B cell (primary cell): ENCODE data around the gene POLK. TPM values are rescaled to one million over a fixed set of nuclear protein-coding genes. Genes with fewer than 3 reads are reported as not detected.
"Not testable (repeated sequence)": the region's sequence is repeated elsewhere in the genome, so short reads cannot be mapped to it uniquely, and the experiment has no call there.

Experiments used
- ATAC-seq: fragments of 200-7000 bp; cut with Tn5 transposase; one replicate; pipeline ENCODE4 v1.10.0; 2021; ENCODE audit warnings: low read depth, mild to moderate bottlenecking, moderate number of reproducible peaks, moderate library complexity
- CTCF ChIA-PET: fragments of 350-600 bp; sonication (Branson Sonifier 250); formaldehyde crosslinking; loops from one replicate; lab custom pipeline; 2021; ENCODE audit warnings: antibody characterized with exemption, inconsistent platforms; lab: Charles Lee
- POLR2A ChIA-PET: fragments of 350-600 bp; sonication (Branson Sonifier 250); formaldehyde crosslinking; loops from one replicate; lab custom pipeline; 2021; ENCODE audit warnings: antibody characterized with exemption; lab: Charles Lee
- DNase-seq: peaks from one replicate; pipeline ENCODE4 v3.0.0; 2013
- H2AFZ ChIP-seq: 2 replicates; pipeline ENCODE4 v1.6.1; 2012; ENCODE audit warnings: mild to moderate bottlenecking, low read depth, low read length; ENCODE audit not compliant: insufficient read depth, poor library complexity, severe bottlenecking
- H3K27ac ChIP-seq, 2 donors: 1 replicate in 1 of 2; 2 replicates in 1 of 2; pipeline ENCODE4 v1.5.1; 2012 to 2013; ENCODE audit warnings: low read length in 2 of 2, mild to moderate bottlenecking in 2 of 2, moderate library complexity in 1 of 2
- H3K27me3 ChIP-seq, 4 experiments: fragments of 200-600 bp in 1 of 4; sonication (generic) in 1 of 4; replicated peaks in 1 of 4; 1 replicate in 2 of 4; 2 replicates in 2 of 4; pipeline versions ENCODE4 v1.6.1 to v1.7.0; 2013 to 2016; ENCODE audit warnings: low read length in 3 of 4, mild to moderate bottlenecking in 2 of 4, mixed read lengths in 1 of 4, moderate library complexity in 1 of 4; ENCODE audit not compliant: insufficient read depth in 4 of 4, control insufficient read depth in 3 of 4; ENCODE audit errors: control extremely low read depth in 1 of 4
- H3K36me3 ChIP-seq, 2 experiments: replicated peaks in 1 of 2; 1 replicate in 1 of 2; 2 replicates in 1 of 2; pipeline versions ENCODE4 v1.6.1 to v1.7.1; 2013; ENCODE audit warnings: low read length in 1 of 2; ENCODE audit not compliant: insufficient read depth in 2 of 2, control insufficient read depth in 1 of 2; ENCODE audit errors: control extremely low read depth in 1 of 2, extremely low read depth in 1 of 2
- H3K4me1 ChIP-seq, 2 donors: fragments of 200-600 bp in 1 of 2; sonication (generic) in 1 of 2; 1 replicate in 1 of 2; 2 replicates in 1 of 2; pipeline versions ENCODE4 v1.5.1 to v1.6.1; 2013 to 2017; ENCODE audit warnings: low read length in 2 of 2; ENCODE audit not compliant: control insufficient read depth in 2 of 2, insufficient read depth in 2 of 2
- H3K4me2 ChIP-seq: replicated peaks from 2 replicates; pipeline ENCODE3; 2012; ENCODE audit warnings: mild to moderate bottlenecking, low read depth, low read length; ENCODE audit not compliant: poor library complexity, severe bottlenecking
- H3K4me3 ChIP-seq, 5 experiments: fragments of 200-600 bp in 1 of 5; sonication (generic) in 1 of 5; 1 replicate in 3 of 5; 2 replicates in 2 of 5; pipeline versions ENCODE4 v1.5.1 to v1.7.0; 2011 to 2016; ENCODE audit warnings: low read length in 4 of 5, mild to moderate bottlenecking in 4 of 5, low read depth in 2 of 5, control low read depth in 1 of 5, moderate library complexity in 1 of 5; ENCODE audit not compliant: insufficient read depth in 1 of 5; ENCODE audit errors: control extremely low read depth in 1 of 5, extremely low read depth in 1 of 5
- H3K79me2 ChIP-seq: fragments of 200-600 bp; sonication (generic); one replicate; pipeline ENCODE4 v1.6.0; 2016; ENCODE audit warnings: low read length; ENCODE audit not compliant: control insufficient read depth, insufficient read depth
- H3K9ac ChIP-seq: fragments of 200-600 bp; sonication (generic); 2 replicates; pipeline ENCODE4 v1.6.1; 2017; ENCODE audit warnings: mild to moderate bottlenecking, low read length, moderate library complexity
- H3K9me3 ChIP-seq, 3 donors: one replicate each; pipeline versions ENCODE4 v1.6.1 to v1.7.1; 2013; ENCODE audit warnings: low read length in 2 of 3; ENCODE audit not compliant: control insufficient read depth in 2 of 3, insufficient read depth in 1 of 3; ENCODE audit errors: control extremely low read depth in 1 of 3
- H4K20me1 ChIP-seq: 2 replicates; pipeline ENCODE4 v1.6.0; 2012; ENCODE audit warnings: mild to moderate bottlenecking, low read length; ENCODE audit not compliant: insufficient read depth, control insufficient read depth, poor library complexity, severe bottlenecking
- H3K27ac Mint-ChIP-seq: one replicate; pipeline ENCODE4 v1.8.0; 2021; ENCODE audit warnings: mixed read lengths
- H3K27me3 Mint-ChIP-seq: one replicate; pipeline ENCODE4 v1.8.0; 2021; ENCODE audit warnings: mixed read lengths
- H3K4me1 Mint-ChIP-seq: one replicate; pipeline ENCODE4 v1.8.0; 2021; ENCODE audit warnings: mixed read lengths
- H3K4me3 Mint-ChIP-seq: one replicate; pipeline ENCODE4 v1.8.0; 2021; ENCODE audit warnings: mixed read lengths
- H3K9me3 Mint-ChIP-seq: one replicate; pipeline ENCODE4 v1.8.0; 2022; ENCODE audit warnings: mixed read lengths; ENCODE audit not compliant: insufficient read depth
- CTCF ChIP-seq: fragments of 200-600 bp; IDR thresholded peaks from one replicate; pipeline ENCODE4 v1.8.0; 2022; ENCODE audit warnings: antibody characterized with exemption, mild to moderate bottlenecking
- EZH2 ChIP-seq: IDR thresholded peaks from 2 replicates; pipeline ENCODE4 v1.6.1; 2012; ENCODE audit warnings: borderline replicate concordance, low read depth, mild to moderate bottlenecking, moderate library complexity, low read length; ENCODE audit not compliant: insufficient read depth, poor library complexity, severe bottlenecking
- WGBS: methylation state at CpG from one replicate; pipeline ENCODE4 v1.1.5; 2013; ENCODE audit warnings: missing lambda C conversion rate; ENCODE audit not compliant: insufficient coverage; 5-methylcytosine and 5-hydroxymethylcytosine counted together
- intact Hi-C: fragments of 100-400 bp; cut with micrococcal nuclease; formaldehyde crosslinking; loops from one replicate; pipeline ENCODE4 v1.10.0; 2022
- polyA plus RNA-seq: library from polyadenylated mRNA; depleted of rRNA; stranded (reverse); fragments of >200 nt; gene quantifications from 2 replicates; pipeline ENCODE4 v1.2.3, GENCODE V29; 2012
- total RNA-seq, 2 donors: library from RNA; stranded (reverse); fragments of 120-200 nt in 1 of 2; gene quantifications; 1 replicate in 1 of 2; 2 replicates in 1 of 2; pipeline versions ENCODE4 v1.2.3 to v1.2.4, GENCODE V29; 2013 to 2022

POLK gene
- total and polyA plus RNA-seq, 2 donors (not counting 1 experiment from before 2014, with no cell fraction given): 13.8 to 41.6 TPM

GRCh38 chr5:75529185-75529584, 17.5 kb downstream of the POLK start:
- Histone ChIP-seq H3K9ac (no peak overlapping the region), H3K4me1 (peaks cover 19 to 30% of the 10 kb centered on the region in 2 donors), H3K4me2 (no peak overlapping the region), H3K36me3 (no peaks in the 10 kb centered on the region), H3K4me3 (no peak overlapping the region), H2AFZ (no peak overlapping the region), H4K20me1 (peaks cover 13% of the 10 kb centered on the region), H3K9me3 (peaks cover 0 to 3% (median under 1%) of the 10 kb centered on the region in 3 donors), H3K79me2 (peaks cover 75% of the 10 kb centered on the region), H3K27me3 (no peaks in the 10 kb centered on the region), H3K27ac (peak overlapping the region in 1 of 2 donors; percentile 31)
- Mint-ChIP-seq H3K4me1 (peaks cover 38% of the 10 kb centered on the region), H3K27me3 (no peaks in the 10 kb centered on the region), H3K9me3 (no peaks in the 10 kb centered on the region), H3K27ac (no peak overlapping the region), H3K4me3 (no peak overlapping the region)
- POLR2A ChIA-PET: no interaction called here
- ATAC-seq (no peak), DNase-seq (no peak)
- CTCF ChIA-PET: interaction anchor here (0.7 kb wide), 1 partner anchor 269 kb away, joined by 4 read pairs; no protein-coding TSS in a partner anchor
- intact Hi-C loops: no loop called here
- TF ChIP-seq EZH2 (no peak), CTCF (no peak)

- Histone ChIP-seq H3K36me3 (peaks cover 0 to 8% of the 10 kb centered on the region in 2 experiments), H3K9ac (no peak overlapping the region), H3K4me1 (peaks cover 2 to 3% of the 10 kb centered on the region in 2 donors), H3K79me2 (peaks cover 94% of the 10 kb centered on the region), H3K4me2 (no peak overlapping the region), H2AFZ (no peak overlapping the region), H3K27me3 (no peaks in the 10 kb centered on the region), H3K27ac (no peak overlapping the region), H4K20me1 (peaks cover 30% of the 10 kb centered on the region), H3K9me3 (peaks cover 5 to 12% (median 9%) of the 10 kb centered on the region in 3 donors), H3K4me3 (no peak overlapping the region)
- no peaks in the 10 kb centered on the region for H3K27me3 Mint-ChIP-seq
- H3K9me3 Mint-ChIP-seq: peaks cover 6% of the 10 kb centered on the region
- ChIA-PET POLR2A (no interaction called here), CTCF (no interaction called here)
- intact Hi-C loops: no loop called here
- H3K27ac Mint-ChIP-seq: no peak overlapping the region
- TF ChIP-seq EZH2: no peak
- no peak for TF ChIP-seq CTCF
- peaks cover 18% of the 10 kb centered on the region for H3K4me1 Mint-ChIP-seq
- H3K4me3 Mint-ChIP-seq: no peak overlapping the region
- ATAC-seq (no peak), DNase-seq (no peak)
- no CpG with 5 or more reads among the region's 2 CpGs for WGBS
These were observed 20.5 kb downstream of the POLK start for GRCh38 chr5:75532190-75532589.

DNA sequence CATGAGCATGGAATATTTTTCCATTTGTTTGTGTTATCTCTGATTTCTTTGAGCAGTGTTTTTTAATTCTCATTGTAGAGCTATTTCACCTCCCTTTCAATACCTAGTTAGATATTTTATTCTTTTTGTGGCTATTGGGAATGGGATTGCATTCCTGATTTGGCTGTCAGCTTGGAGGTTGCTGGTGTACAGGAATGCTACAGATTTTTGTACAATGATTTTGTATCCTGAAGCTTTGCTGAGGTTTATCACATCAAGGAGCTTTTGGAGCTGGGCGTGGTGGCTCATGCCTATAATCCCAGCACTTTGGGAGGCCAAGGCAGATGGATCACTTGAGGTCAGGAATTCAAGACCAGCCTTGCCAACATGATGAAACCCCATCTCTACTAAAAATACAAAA, 22.0 kb downstream of the POLK start:
- H3K9ac ChIP-seq, ATAC-seq, H3K27me3 Mint-ChIP-seq, H3K36me3 ChIP-seq, H3K4me2 ChIP-seq, H3K4me1 ChIP-seq, H3K27ac ChIP-seq, H3K4me3 Mint-ChIP-seq, DNase-seq, H2AFZ ChIP-seq, H3K4me3 ChIP-seq, H3K27me3 ChIP-seq, H3K27ac Mint-ChIP-seq, CTCF ChIA-PET, intact Hi-C loops, POLR2A ChIA-PET, H3K9me3 Mint-ChIP-seq: not testable (repeated sequence)
- no CpG with 5 or more reads among the region's 1 CpG for WGBS
- peaks cover 19% of the 10 kb centered on the region for H3K4me1 Mint-ChIP-seq
- H3K9me3 ChIP-seq: peaks cover 5 to 12% (median 9%) of the 10 kb centered on the region in 3 donors
- peaks cover 32% of the 10 kb centered on the region for H4K20me1 ChIP-seq
- peaks cover 85% of the 10 kb centered on the region for H3K79me2 ChIP-seq
